Tibial nerve (tissue), 4 donors: ENCODE results near the gene ZNF431.

Experiments
- CTCF ChIP-seq, 5 experiments: fragments of 200-600 bp in 3 of 5; fragments of 450-650 bp in 2 of 5; sonication (generic) in 3 of 5; IDR thresholded peaks; one replicate each; pipeline ENCODE4 v1.5.1; 2016 to 2019; ENCODE audit warnings: antibody characterized with exemption in 5 of 5, mild to moderate bottlenecking in 3 of 5, moderate library complexity in 2 of 5
- EP300 ChIP-seq, 2 donors: sonication (generic); formaldehyde crosslinking; IDR thresholded peaks; one replicate each; pipeline ENCODE4 v1.6.1; 2017; ENCODE audit warnings: antibody characterized with exemption in 2 of 2, mild to moderate bottlenecking in 1 of 2
- POLR2A ChIP-seq, 2 donors: fragments of 450-650 bp; IDR thresholded peaks; one replicate each; pipeline ENCODE4 v1.6.1; 2017; ENCODE audit warnings: antibody characterized with exemption in 2 of 2, mild to moderate bottlenecking in 2 of 2, moderate library complexity in 2 of 2

GRCh38 chr19:21133633-21134032, 8.2 kb upstream of the ZNF431 start:
- TF ChIP-seq POLR2A (IDR thresholded peaks at IDR 0.05) (no peak), CTCF (IDR thresholded peaks at IDR 0.05) (no peak), EP300 (IDR thresholded peaks at IDR 0.05) (no peak)
